Measurements from ENCODE around the gene DSTN.

- TF ChIP-seq CTCF (conservative IDR thresholded peaks at IDR 0.05) (no peak), ZFX (IDR thresholded peaks at IDR 0.05) (no peak)
Measured at GRCh38 chr20:17637413-17637780, 67.5 kb downstream of the DSTN start.
